Brain microvascular endothelial cell (primary cell): ENCODE measurements around the gene KIZ.

Experiments
- DNase-seq: peaks from one replicate; pipeline ENCODE4 v3.0.0-alpha.2; 2020
- H3K27ac ChIP-seq: fragments of 250-450 bp; sonication (Bioruptor Pico); 2 replicates; pipeline ENCODE4 v1.5.1; 2020; ENCODE audit warnings: mild to moderate bottlenecking, moderate library complexity
- H3K27me3 ChIP-seq: fragments of 250-450 bp; sonication (Bioruptor Pico); replicated peaks from 2 replicates; pipeline ENCODE4 v1.5.1; 2020; ENCODE audit warnings: mild to moderate bottlenecking
- H3K36me3 ChIP-seq: fragments of 250-450 bp; sonication (Bioruptor Pico); replicated peaks from 2 replicates; pipeline ENCODE4 v1.5.1; 2020; ENCODE audit warnings: mild to moderate bottlenecking
- H3K4me3 ChIP-seq: 2 replicates; pipeline ENCODE4 v1.5.1; 2011; ENCODE audit warnings: low read depth, mild to moderate bottlenecking, control low read depth, low read length, moderate library complexity
- in situ Hi-C: cut with HindIII; loops from 2 replicates; pipeline ENCODE4 v1.10.0; 2017; ENCODE audit warnings: low sequenced_read_pairs, low pct_ligation_motif_present
- TF ChIP-seq, protein P1 (sequence below): IDR thresholded peaks from 2 replicates; pipeline ENCODE4 v1.5.1; 2011; ENCODE audit warnings: low read depth, mild to moderate bottlenecking, moderate library complexity, low read length, control low read depth, inconsistent platforms; ENCODE audit errors: missing control alignments

Gene KIZ

GRCh38 chr20:21279706-21280521, 154.0 kb downstream of the KIZ start:
- H3K27me3 ChIP-seq, result no peaks in the 10 kb centered on the region
- TF ChIP-seq, protein P1, sequence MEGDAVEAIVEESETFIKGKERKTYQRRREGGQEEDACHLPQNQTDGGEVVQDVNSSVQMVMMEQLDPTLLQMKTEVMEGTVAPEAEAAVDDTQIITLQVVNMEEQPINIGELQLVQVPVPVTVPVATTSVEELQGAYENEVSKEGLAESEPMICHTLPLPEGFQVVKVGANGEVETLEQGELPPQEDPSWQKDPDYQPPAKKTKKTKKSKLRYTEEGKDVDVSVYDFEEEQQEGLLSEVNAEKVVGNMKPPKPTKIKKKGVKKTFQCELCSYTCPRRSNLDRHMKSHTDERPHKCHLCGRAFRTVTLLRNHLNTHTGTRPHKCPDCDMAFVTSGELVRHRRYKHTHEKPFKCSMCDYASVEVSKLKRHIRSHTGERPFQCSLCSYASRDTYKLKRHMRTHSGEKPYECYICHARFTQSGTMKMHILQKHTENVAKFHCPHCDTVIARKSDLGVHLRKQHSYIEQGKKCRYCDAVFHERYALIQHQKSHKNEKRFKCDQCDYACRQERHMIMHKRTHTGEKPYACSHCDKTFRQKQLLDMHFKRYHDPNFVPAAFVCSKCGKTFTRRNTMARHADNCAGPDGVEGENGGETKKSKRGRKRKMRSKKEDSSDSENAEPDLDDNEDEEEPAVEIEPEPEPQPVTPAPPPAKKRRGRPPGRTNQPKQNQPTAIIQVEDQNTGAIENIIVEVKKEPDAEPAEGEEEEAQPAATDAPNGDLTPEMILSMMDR, result no peak
- DNase-seq, result no peak
- no peak overlapping the region for H3K27ac ChIP-seq
- H3K36me3 ChIP-seq, result no peaks in the 10 kb centered on the region
- in situ Hi-C loops, result no loop called here
- H3K4me3 ChIP-seq, result no peak overlapping the region

DNA sequence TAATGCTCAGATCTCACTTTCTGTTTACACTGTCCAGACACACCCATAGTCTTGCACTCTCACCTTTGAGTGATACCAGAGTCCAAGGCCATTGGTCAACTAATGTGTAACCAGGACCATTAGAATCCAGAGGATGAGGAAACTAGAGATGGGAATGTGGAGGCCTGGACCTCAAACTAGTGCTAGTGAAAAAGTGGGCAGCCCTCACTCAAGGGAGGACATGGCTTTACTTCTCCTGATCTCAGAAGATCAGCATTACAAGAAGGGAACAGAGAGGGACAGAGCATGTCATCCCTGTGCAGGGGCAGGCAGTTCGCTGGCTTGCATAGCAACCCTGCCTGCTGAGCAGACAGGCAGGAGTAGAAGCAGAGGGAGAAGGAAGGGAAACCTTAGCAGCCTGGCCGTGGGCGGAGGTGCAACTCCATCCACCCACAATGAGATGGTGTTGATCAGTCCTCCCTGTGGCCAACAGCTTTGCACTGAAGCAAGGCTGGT, 154.7 kb downstream of the KIZ start:
- TF ChIP-seq, protein P1, result no peak
- no peak overlapping the region for H3K27ac ChIP-seq
- H3K4me3 ChIP-seq, result no peak overlapping the region
- no peaks in the 10 kb centered on the region for H3K27me3 ChIP-seq
- no peak for DNase-seq
- in situ Hi-C loops, result no loop called here
- no peaks in the 10 kb centered on the region for H3K36me3 ChIP-seq

DNA sequence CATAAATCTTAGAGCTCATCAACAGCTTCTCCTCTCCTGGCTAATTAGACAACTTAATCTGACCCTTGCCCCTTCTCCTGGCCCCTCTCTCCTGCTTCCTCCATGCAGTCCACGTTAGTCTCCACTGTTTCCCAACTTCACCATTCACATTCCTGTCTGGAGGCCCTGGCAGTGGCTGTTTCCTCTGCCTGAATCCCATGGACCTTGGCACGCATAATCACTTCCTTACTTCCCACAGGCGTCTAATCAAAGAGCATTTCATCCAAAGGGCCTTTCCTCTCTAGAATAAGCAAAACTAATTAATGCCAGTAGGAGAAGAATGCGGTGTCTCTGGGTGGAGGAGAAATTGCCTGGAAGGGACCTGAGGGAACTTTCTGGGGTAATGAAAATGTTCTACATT, 160.9 kb downstream of the KIZ start:
- in situ Hi-C loops, result no loop called here
- H3K36me3 ChIP-seq, result no peaks in the 10 kb centered on the region
- DNase-seq, result no peak
- no peak overlapping the region for H3K4me3 ChIP-seq
- TF ChIP-seq, protein P1, result no peak
- H3K27ac ChIP-seq, result no peak overlapping the region
- no peaks in the 10 kb centered on the region for H3K27me3 ChIP-seq

DNA sequence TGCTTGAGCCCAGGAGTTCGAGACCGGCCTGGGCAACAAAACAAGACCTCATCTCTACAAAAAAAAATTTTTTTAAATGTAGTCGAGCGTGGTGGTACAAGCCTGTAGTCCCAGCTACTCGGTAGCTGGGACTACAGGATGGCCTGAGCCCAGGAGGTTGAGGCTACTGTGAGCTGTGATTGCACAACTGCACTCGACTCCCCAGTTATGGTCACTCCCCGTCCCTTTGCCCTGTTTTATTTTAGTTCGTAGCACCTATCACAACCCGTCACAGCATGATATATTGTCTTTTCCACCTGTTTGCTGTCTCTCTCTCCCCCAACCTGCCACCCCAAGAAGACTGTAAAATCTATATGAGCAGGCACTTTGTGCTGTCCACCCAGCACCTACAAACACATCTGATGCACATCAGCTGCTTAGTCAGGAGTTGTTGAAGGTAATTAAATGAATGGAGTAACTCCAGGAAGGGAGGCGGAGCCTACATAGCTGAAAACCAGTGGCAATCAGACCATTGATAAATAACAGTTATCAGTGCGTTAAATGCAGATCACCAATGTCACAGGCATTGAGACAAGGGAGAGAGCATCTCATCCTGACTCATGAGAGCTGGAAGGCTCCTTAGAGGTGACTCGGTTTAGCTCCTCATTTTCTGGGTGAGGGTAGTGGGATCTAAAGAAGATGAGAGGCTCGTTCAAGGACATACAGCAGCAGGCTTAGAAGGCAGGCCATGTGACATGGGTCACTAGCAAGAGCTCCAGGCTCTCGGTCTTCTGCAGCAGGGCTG, 162.9 kb downstream of the KIZ start:
- TF ChIP-seq, protein P1, result no peak
- no peak for DNase-seq
- Histone ChIP-seq H3K27me3 (no peaks in the 10 kb centered on the region), H3K27ac (no peak overlapping the region), H3K36me3 (no peaks in the 10 kb centered on the region), H3K4me3 (no peak overlapping the region)
- in situ Hi-C loops, result no loop called here

DNA sequence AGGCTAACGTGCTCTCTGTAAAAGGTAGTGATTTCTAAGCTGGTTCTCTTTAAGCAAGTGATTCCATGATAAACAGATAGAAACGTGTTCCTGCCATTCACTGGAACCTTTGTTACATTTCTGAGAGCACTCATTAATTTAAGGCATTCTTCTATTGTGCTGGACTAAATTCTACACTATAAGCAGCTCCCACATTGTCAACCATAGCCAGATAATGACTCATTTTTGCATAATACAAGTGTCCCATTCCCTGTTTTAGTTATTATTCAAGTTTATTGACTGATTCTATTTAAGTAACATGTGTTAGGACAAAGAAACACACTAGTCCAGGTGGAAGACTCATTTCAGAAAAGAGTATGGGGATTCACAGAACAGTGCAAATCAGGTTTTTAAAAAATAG, 163.8 kb downstream of the KIZ start:
- in situ Hi-C loops, result no loop called here
- no peaks in the 10 kb centered on the region for H3K27me3 ChIP-seq
- H3K4me3 ChIP-seq, result no peak overlapping the region
- no peak overlapping the region for H3K27ac ChIP-seq
- TF ChIP-seq, protein P1, result no peak
- no peak for DNase-seq
- no peaks in the 10 kb centered on the region for H3K36me3 ChIP-seq
